ENCODE measurements around the gene ANXA2R. TPM values are rescaled to one million over a fixed set of nuclear protein-coding genes. Genes with fewer than 3 reads are reported as not detected.

The ANXA2R gene
- total and polyA plus RNA-seq, 2 donors (not counting 1 experiment from before 2014, with no cell fraction given), result 0.61 to 1.8 TPM

- DNase-seq (ENCODE audit: low read depth in 2 of 2), result peak; percentile 75 to 76
- TF ChIP-seq CTCF (conservative IDR thresholded peaks at IDR 0.05 in 1 of 2, IDR thresholded peaks at IDR 0.05 in 1 of 2; ENCODE audit: low read depth in 1 of 2, low read length in 2 of 2) (no peak), EZH2 (IDR thresholded peaks at IDR 0.05; ENCODE audit: low read length, missing control alignments) (no peak)
- H3K36me3 ChIP-seq (ENCODE audit: control insufficient read depth, insufficient read depth, low read length), result peaks cover 2% of the 10 kb centered on the region
- H3K9ac ChIP-seq (ENCODE audit: insufficient read depth, low read length), result peak overlapping the region; percentile 10
- H3K27me3 ChIP-seq (ENCODE audit: control insufficient read depth, insufficient read depth, low read length), result no peaks in the 10 kb centered on the region
- peak overlapping the region; percentile 46 to 62 (median 54) for H3K4me3 ChIP-seq (replicated peaks in 1 of 4; ENCODE audit: control extremely low read depth in 1 of 4, insufficient read depth in 1 of 4, low read depth in 3 of 4, low read length in 4 of 4)
- H3K79me2 ChIP-seq (ENCODE audit: control insufficient read depth, insufficient read depth, low read length), result peaks cover 66% of the 10 kb centered on the region
- H3K4me1 ChIP-seq (ENCODE audit: control insufficient read depth, extremely low read depth, insufficient read depth, low read length), result peaks cover 4% of the 10 kb centered on the region
- H2AFZ ChIP-seq (ENCODE audit: low read length), result no peak overlapping the region
- H3K27ac ChIP-seq (ENCODE audit: insufficient read depth, low read length), result peak overlapping the region; percentile 18
- H4K20me1 ChIP-seq (ENCODE audit: control insufficient read depth, extremely low read depth, insufficient read depth, low read length), result no peaks in the 10 kb centered on the region
- peak overlapping the region; percentile 90 for H3K4me2 ChIP-seq (ENCODE audit: extremely low read depth, insufficient read depth, low read length)
- no peaks in the 10 kb centered on the region for H3K9me3 ChIP-seq (ENCODE audit: control insufficient read depth, insufficient read depth, low read depth, low read length)
Observed at GRCh38 chr5:43044181-43044914, 4.2 kb upstream of the ANXA2R start.

GRCh38 chr5:43043400-43043756 lies 3.3 kb upstream of the ANXA2R start:
- peaks cover 4% of the 10 kb centered on the region for H3K4me1 ChIP-seq (ENCODE audit: control insufficient read depth, extremely low read depth, insufficient read depth, low read length)
- H3K27ac ChIP-seq (ENCODE audit: insufficient read depth, low read length), result peak overlapping the region; percentile 96
- DNase-seq (ENCODE audit: low read depth in 2 of 2), result no peak
- H3K27me3 ChIP-seq (ENCODE audit: control insufficient read depth, insufficient read depth, low read length), result no peaks in the 10 kb centered on the region
- peak overlapping the region; percentile 66 to 85 (median 83) for H3K4me3 ChIP-seq (replicated peaks in 1 of 4; ENCODE audit: control extremely low read depth in 1 of 4, insufficient read depth in 1 of 4, low read depth in 3 of 4, low read length in 4 of 4)
- peak overlapping the region; percentile 83 for H3K9ac ChIP-seq (ENCODE audit: insufficient read depth, low read length)
- H3K4me2 ChIP-seq (ENCODE audit: extremely low read depth, insufficient read depth, low read length), result peak overlapping the region; percentile 99
- H3K79me2 ChIP-seq (ENCODE audit: control insufficient read depth, insufficient read depth, low read length), result peaks cover 67% of the 10 kb centered on the region
- TF ChIP-seq EZH2 (IDR thresholded peaks at IDR 0.05; ENCODE audit: low read length, missing control alignments), result no peak
- TF ChIP-seq CTCF (conservative IDR thresholded peaks at IDR 0.05 in 1 of 2, IDR thresholded peaks at IDR 0.05 in 1 of 2; ENCODE audit: low read depth in 1 of 2, low read length in 2 of 2), result no peak
- no peaks in the 10 kb centered on the region for H3K9me3 ChIP-seq (ENCODE audit: control insufficient read depth, insufficient read depth, low read depth, low read length)
- no peaks in the 10 kb centered on the region for H4K20me1 ChIP-seq (ENCODE audit: control insufficient read depth, extremely low read depth, insufficient read depth, low read length)
- peak overlapping the region; percentile 18 for H2AFZ ChIP-seq (ENCODE audit: low read length)
- peaks cover 2% of the 10 kb centered on the region for H3K36me3 ChIP-seq (ENCODE audit: control insufficient read depth, insufficient read depth, low read length)

DNA sequence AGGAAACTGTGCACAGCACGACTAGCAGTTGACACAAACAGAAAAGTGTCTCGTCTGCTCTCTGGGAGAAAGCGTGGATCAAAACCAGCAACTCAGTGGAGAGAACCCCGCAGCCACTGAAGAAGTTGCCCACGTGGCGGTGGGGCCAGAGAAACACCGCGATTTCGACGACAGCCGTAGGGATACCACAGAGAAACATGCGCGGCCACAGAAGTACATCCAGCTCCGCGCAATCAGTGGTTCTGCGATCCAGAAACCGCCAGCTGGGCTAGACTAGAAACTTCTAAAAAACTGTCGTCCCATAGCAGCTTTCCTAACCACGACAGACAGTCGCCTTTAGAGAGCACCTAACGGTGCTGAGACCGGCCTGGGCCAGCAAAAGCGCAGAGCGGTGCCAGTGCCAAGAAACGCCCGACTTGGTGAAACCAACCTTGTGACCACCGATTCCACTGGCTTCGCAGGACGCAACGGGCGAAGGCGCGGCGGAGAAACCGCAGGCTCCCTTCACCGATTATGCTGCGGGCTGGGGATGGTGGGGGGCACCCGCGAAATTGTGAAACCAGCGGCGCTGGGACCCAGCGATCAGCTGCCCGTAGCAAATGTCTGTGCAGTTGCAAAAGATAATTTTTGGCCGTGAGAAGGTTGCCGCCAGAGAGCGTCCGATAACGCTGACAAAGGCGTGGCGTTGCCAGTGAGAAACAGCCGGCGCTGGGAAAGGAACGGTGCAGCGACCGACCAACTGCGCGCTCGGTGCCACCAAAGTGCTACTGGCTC lies 2.7 kb upstream of the ANXA2R start:
- Histone ChIP-seq H3K27ac (ENCODE audit: insufficient read depth, low read length) (peak overlapping the region; percentile 96), H3K4me1 (ENCODE audit: control insufficient read depth, extremely low read depth, insufficient read depth, low read length) (peaks cover 4% of the 10 kb centered on the region), H3K4me2 (ENCODE audit: extremely low read depth, insufficient read depth, low read length) (peak overlapping the region; percentile 99), H2AFZ (ENCODE audit: low read length) (peak overlapping the region; percentile 18), H3K9me3 (ENCODE audit: control insufficient read depth, insufficient read depth, low read depth, low read length) (no peaks in the 10 kb centered on the region), H3K36me3 (ENCODE audit: control insufficient read depth, insufficient read depth, low read length) (peaks cover 2% of the 10 kb centered on the region), H3K79me2 (ENCODE audit: control insufficient read depth, insufficient read depth, low read length) (peaks cover 69% of the 10 kb centered on the region), H3K27me3 (ENCODE audit: control insufficient read depth, insufficient read depth, low read length) (no peaks in the 10 kb centered on the region), H4K20me1 (ENCODE audit: control insufficient read depth, extremely low read depth, insufficient read depth, low read length) (no peaks in the 10 kb centered on the region), H3K9ac (ENCODE audit: insufficient read depth, low read length) (peak overlapping the region; percentile 83), H3K4me3 (replicated peaks in 1 of 4; ENCODE audit: control extremely low read depth in 1 of 4, insufficient read depth in 1 of 4, low read depth in 3 of 4, low read length in 4 of 4) (peak overlapping the region; percentile 66 to 85 (median 83))
- DNase-seq (ENCODE audit: low read depth in 2 of 2), result peak; percentile 80 to 87
- peak; percentile 1 to 14 for TF ChIP-seq CTCF (conservative IDR thresholded peaks at IDR 0.05 in 1 of 2, IDR thresholded peaks at IDR 0.05 in 1 of 2; ENCODE audit: low read depth in 1 of 2, low read length in 2 of 2)
- TF ChIP-seq EZH2 (IDR thresholded peaks at IDR 0.05; ENCODE audit: low read length, missing control alignments), result no peak
